ENCODE measurements around the gene SCAF8. TPM values are rescaled to one million over a fixed set of nuclear protein-coding genes. Genes with fewer than 3 reads are reported as not detected.
A peak's percentile ranks its signal among the peaks of the same experiment; 100 is the strongest.

The SCAF8 gene
- total RNA-seq, 1 donor = 47.6 TPM

GRCh38 chr6:154864066-154864430 lies 130.8 kb downstream of the SCAF8 start:
- H3K4me3 ChIP-seq (ENCODE audit: low read depth, low read length) = no peak overlapping the region
- no peak for DNase-seq (ENCODE audit: low read depth)
- no peak for TF ChIP-seq CTCF (IDR thresholded peaks at IDR 0.05; ENCODE audit: insufficient read depth, low read length)

- DNase-seq (ENCODE audit: low read depth) = no peak
- no peak for TF ChIP-seq CTCF (IDR thresholded peaks at IDR 0.05; ENCODE audit: insufficient read depth, low read length)
- H3K4me3 ChIP-seq (ENCODE audit: low read depth, low read length) = no peak overlapping the region
These were observed 132.1 kb downstream of the SCAF8 start for GRCh38 chr6:154865291-154865690.

DNA sequence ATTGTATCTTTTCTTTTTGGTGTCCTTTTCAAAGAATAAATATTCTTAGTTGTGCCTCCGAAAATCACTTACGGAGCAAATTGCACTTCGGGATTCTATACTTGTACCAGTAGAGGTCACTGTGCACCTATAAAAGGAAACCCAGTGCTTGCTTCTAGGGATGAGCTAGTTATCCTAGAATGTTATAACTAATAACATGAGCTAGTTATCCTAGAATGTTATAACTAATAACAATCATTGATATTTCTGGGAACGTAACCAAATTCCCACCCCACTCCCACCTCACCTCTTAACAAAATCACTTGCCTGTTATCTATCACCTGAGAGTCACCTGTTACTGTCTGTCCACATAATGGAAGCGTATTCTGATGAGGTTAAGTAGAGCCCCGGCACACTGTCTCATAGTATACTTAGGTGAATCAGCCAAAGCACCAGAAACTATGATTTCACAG lies 135.0 kb downstream of the SCAF8 start:
- peak; percentile 78 for DNase-seq (ENCODE audit: low read depth)
- H3K4me3 ChIP-seq (ENCODE audit: low read depth, low read length) = no peak overlapping the region
- peak; percentile 75 for TF ChIP-seq CTCF (IDR thresholded peaks at IDR 0.05; ENCODE audit: insufficient read depth, low read length)

DNA sequence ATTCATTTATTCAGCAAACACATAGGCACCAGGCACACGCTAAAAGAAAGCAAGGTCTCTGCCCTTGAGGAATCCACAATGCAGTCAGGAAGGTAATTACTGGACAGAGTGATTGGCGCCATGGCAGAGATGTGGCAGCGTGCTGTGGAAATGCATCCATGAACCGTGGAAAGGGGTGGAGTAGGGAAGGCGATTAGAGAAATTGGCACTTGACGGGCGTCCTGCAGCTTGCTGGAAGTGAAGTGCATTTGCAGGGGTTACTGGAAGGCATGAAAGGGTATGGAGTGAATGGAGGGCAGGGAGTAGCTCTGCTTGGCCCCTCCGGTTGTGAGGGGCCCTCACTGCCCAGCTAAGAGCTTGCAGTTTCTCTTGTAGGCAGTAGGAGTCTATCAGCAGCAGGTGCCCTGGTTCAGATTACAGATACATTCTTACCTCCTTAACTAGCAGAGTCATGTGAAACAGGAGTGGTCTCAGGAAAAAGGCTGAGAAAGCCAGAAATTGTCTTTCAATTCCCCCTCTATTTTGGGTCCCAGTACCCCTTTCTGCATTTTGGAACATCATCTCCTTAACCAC lies 139.4 kb downstream of the SCAF8 start:
- DNase-seq (ENCODE audit: low read depth) = no peak
- no peak overlapping the region for H3K4me3 ChIP-seq (ENCODE audit: low read depth, low read length)
- no peak for TF ChIP-seq CTCF (IDR thresholded peaks at IDR 0.05; ENCODE audit: insufficient read depth, low read length)

DNA sequence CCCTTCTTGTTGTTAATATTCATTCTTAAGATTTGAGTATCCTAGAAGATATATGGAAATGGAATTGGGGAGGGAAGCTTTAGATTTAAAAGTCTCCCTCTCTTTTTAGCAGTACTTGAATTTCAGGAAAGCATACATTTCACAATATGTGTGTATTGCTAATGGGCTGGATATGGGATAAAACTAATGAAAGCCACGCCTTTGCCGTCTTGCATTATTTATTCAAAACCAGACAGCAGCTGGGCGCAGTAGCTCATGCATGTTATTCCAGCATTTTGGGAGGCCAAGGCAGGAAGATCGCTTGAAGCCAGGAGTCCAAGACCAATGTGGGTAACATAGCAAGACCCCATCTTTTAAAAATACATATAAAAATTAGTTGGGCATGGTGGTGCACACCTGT lies 140.3 kb downstream of the SCAF8 start:
- no peak for TF ChIP-seq CTCF (IDR thresholded peaks at IDR 0.05; ENCODE audit: insufficient read depth, low read length)
- DNase-seq (ENCODE audit: low read depth) = no peak
- no peak overlapping the region for H3K4me3 ChIP-seq (ENCODE audit: low read depth, low read length)

- TF ChIP-seq CTCF (IDR thresholded peaks at IDR 0.05; ENCODE audit: insufficient read depth, low read length) = no peak
- no peak overlapping the region for H3K4me3 ChIP-seq (ENCODE audit: low read depth, low read length)
- no peak for DNase-seq (ENCODE audit: low read depth)
These were observed 141.8 kb downstream of the SCAF8 start for GRCh38 chr6:154874773-154875592.
